Skeletal muscle cell (primary cell): ENCODE measurements around the gene UBR3.
A peak's percentile ranks its signal among the peaks of the same experiment; 100 is the strongest.
"Not testable (repeated sequence)": the region's sequence is repeated elsewhere in the genome, so short reads cannot be mapped to it uniquely, and the experiment has no call there.

Experiments
- DNase-seq: peaks from one replicate; pipeline ENCODE4 v3.0.0-alpha.2; 2010; ENCODE audit warnings: low read depth
- H3K4me3 ChIP-seq: 2 replicates; pipeline ENCODE4 v1.5.1; 2011; ENCODE audit warnings: low read depth, mild to moderate bottlenecking, control low read depth, low read length, moderate library complexity

UBR3 gene

GRCh38 chr2:169827272-169828140, at the start of gene UBR3:
UBR3 (plus strand) TSS chr2:169827454; CDS start chr2:169827508, 54 bp downstream.
- DNase-seq: peak; percentile 73
- peak within 1 kb of the TSS; percentile 70 for H3K4me3 ChIP-seq

- H3K4me3 ChIP-seq: no peak overlapping the region
- DNase-seq: no peak
Observed at GRCh38 chr2:169778446-169778845, 48.8 kb upstream of the UBR3 start.

- H3K4me3 ChIP-seq: no peak overlapping the region
Observed at GRCh38 chr2:169781249-169782013, 45.8 kb upstream of the UBR3 start.

GRCh38 chr2:169782513-169782912, 44.7 kb upstream of the UBR3 start:
- DNase-seq: no peak
- no peak overlapping the region for H3K4me3 ChIP-seq

More at GRCh38 chr2:169781249-169782013, 45.8 kb upstream of the UBR3 start:
- no peak for DNase-seq

- H3K4me3 ChIP-seq: no peak overlapping the region
- no peak for DNase-seq
Observed at GRCh38 chr2:169790581-169790980, 36.7 kb upstream of the UBR3 start.

- no peak for DNase-seq
- H3K4me3 ChIP-seq: no peak overlapping the region
Observed at GRCh38 chr2:169795181-169795580, 32.1 kb upstream of the UBR3 start.

GRCh38 chr2:169796441-169796840, 30.8 kb upstream of the UBR3 start:
- no peak for DNase-seq
- H3K4me3 ChIP-seq: no peak overlapping the region

- DNase-seq: no peak
Observed at GRCh38 chr2:169797601-169798000, 29.7 kb upstream of the UBR3 start.

GRCh38 chr2:169798397-169798717, 28.9 kb upstream of the UBR3 start:
- peak overlapping the region; percentile 80 for H3K4me3 ChIP-seq
- DNase-seq: no peak

More at GRCh38 chr2:169797601-169798000, 29.7 kb upstream of the UBR3 start:
- H3K4me3 ChIP-seq: no peak overlapping the region

- DNase-seq: peak; percentile 78
- peak within 1 kb of the TSS; percentile 80 for H3K4me3 ChIP-seq
Observed at GRCh38 chr2:169798718-169799592, 28.3 kb upstream of the UBR3 start, which contains the start of gene SSB. SSB (plus strand) TSS chr2:169798871; CDS start chr2:169800961, 2,090 bp downstream.

- H3K4me3 ChIP-seq: no peak overlapping the region
Observed at GRCh38 chr2:169803480-169803879, 23.8 kb upstream of the UBR3 start.

GRCh38 chr2:169806586-169806985, 20.7 kb upstream of the UBR3 start:
- DNase-seq: no peak
- H3K4me3 ChIP-seq: no peak overlapping the region

More at GRCh38 chr2:169803480-169803879, 23.8 kb upstream of the UBR3 start:
- DNase-seq: no peak

GRCh38 chr2:169808221-169808620, 19.0 kb upstream of the UBR3 start:
- H3K4me3 ChIP-seq: no peak overlapping the region
- DNase-seq: no peak

GRCh38 chr2:169815849-169816248, 11.4 kb upstream of the UBR3 start:
- no peak overlapping the region for H3K4me3 ChIP-seq
- peak; percentile 76 for DNase-seq

- not testable (repeated sequence) for H3K4me3 ChIP-seq, DNase-seq
Observed at GRCh38 chr2:169816961-169817360, 10.3 kb upstream of the UBR3 start.

GRCh38 chr2:169817369-169817768, 9.9 kb upstream of the UBR3 start:
- H3K4me3 ChIP-seq, DNase-seq: not testable (repeated sequence)

- no peak overlapping the region for H3K4me3 ChIP-seq
- DNase-seq: no peak
Observed at GRCh38 chr2:169818241-169818640, 9.0 kb upstream of the UBR3 start.

GRCh38 chr2:169819106-169819505, 8.1 kb upstream of the UBR3 start:
- peak; percentile 39 for DNase-seq
- no peak overlapping the region for H3K4me3 ChIP-seq

GRCh38 chr2:169820101-169820500, 7.2 kb upstream of the UBR3 start:
- H3K4me3 ChIP-seq, DNase-seq: not testable (repeated sequence)
